Heart right ventricle (tissue), 16 donors: ENCODE data around the gene GPANK1. TPM values are rescaled to one million over a fixed set of nuclear protein-coding genes. Genes with fewer than 3 reads are reported as not detected.
A peak's percentile ranks its signal among the peaks of the same experiment; 100 is the strongest.

Experiments used
- ATAC-seq, 8 donors: fragments of 200-7000 bp; cut with Tn5 transposase; one replicate each; pipeline ENCODE4 v1.9.1; 2020; ENCODE audit warnings: mild to moderate bottlenecking in 8 of 8, moderate library complexity in 8 of 8, moderate number of reproducible peaks in 1 of 8
- DNase-seq, 2 donors: peaks; one replicate each; pipeline ENCODE4 v3.0.0-alpha.2; 2020
- H3K27ac ChIP-seq, 10 donors: fragments of 200-600 bp; sonication (generic) in 2 of 10; one replicate each; pipeline versions ENCODE4 v1.5.0 to v1.8.0; 2020 to 2022; ENCODE audit warnings: mild to moderate bottlenecking in 3 of 10
- H3K27me3 ChIP-seq, 7 donors: fragments of 200-600 bp; one replicate each; pipeline ENCODE4 v1.8.0; 2021 to 2022; ENCODE audit warnings: mild to moderate bottlenecking in 2 of 7
- H3K36me3 ChIP-seq, 9 donors: fragments of 200-600 bp; sonication (generic) in 1 of 9; one replicate each; pipeline versions ENCODE4 v1.5.0 to v1.8.0; 2020 to 2022; ENCODE audit warnings: mild to moderate bottlenecking in 2 of 9
- H3K4me1 ChIP-seq, 9 donors: fragments of 200-600 bp; sonication (generic) in 1 of 9; one replicate each; pipeline versions ENCODE4 v1.5.0 to v1.8.0; 2020 to 2022; ENCODE audit warnings: mild to moderate bottlenecking in 4 of 9
- H3K4me3 ChIP-seq, 10 donors: fragments of 200-600 bp; sonication (generic) in 2 of 10; one replicate each; pipeline versions ENCODE4 v1.5.0 to v1.8.0; 2020 to 2022; ENCODE audit warnings: mild to moderate bottlenecking in 7 of 10, moderate library complexity in 2 of 10
- H3K9me3 ChIP-seq, 11 donors: fragments of 200-600 bp in 10 of 11; sonication (generic) in 2 of 11; one replicate each; pipeline versions ENCODE4 v1.5.0 to v1.8.0; 2013 to 2022; ENCODE audit warnings: mild to moderate bottlenecking in 2 of 11, control low read depth in 1 of 11, moderate library complexity in 1 of 11
- WGBS, 2 donors: extraction: QIAGEN DNeasy Blood & Tissue Kit; methylation state at CpG; one replicate each; pipeline ENCODE4 v1.1.7; 2013; ENCODE audit warnings: inconsistent platforms in 1 of 2; 5-methylcytosine and 5-hydroxymethylcytosine counted together
- intact Hi-C, 10 donors: fragments of 100-400 bp; cut with DNase I; formaldehyde crosslinking; loops; one replicate each; pipeline versions ENCODE4 v1.11.1 to v1.14.2; 2022
- polyA plus RNA-seq, 2 donors: library from polyadenylated mRNA; stranded (reverse); fragments of 200-250 nt; gene quantifications; one replicate each; pipeline ENCODE4 v1.2.3, GENCODE V29; 2013
- total RNA-seq, 10 donors: library from RNA; stranded (reverse); fragmentation: NEBNext Ultra II Directional in 3 of 10; extraction: Animal tissue kit (Norgen Biotek cat#: 25700) in 3 of 10; gene quantifications; one replicate each; pipeline versions ENCODE4 v1.2.1 to v1.2.4, GENCODE V29; 2021 to 2023
- TF ChIP-seq, protein P1 (sequence below), 9 donors: fragments of 200-600 bp; sonication (generic) in 2 of 9; IDR thresholded peaks; one replicate each; pipeline versions ENCODE4 v1.5.0 to v1.8.0; 2021 to 2022; ENCODE audit warnings: antibody characterized with exemption in 9 of 9, mild to moderate bottlenecking in 5 of 9, moderate library complexity in 1 of 9
- donor health status: Arrhythmogenic right ventricular cardiomyopathy.
- donor health status: ischemic (EF 13 %, LVEDD 7.1; RV severe dilation, severe dysfunction).
- donor health status: healthy with polysubstance abuse.
- donor health status: DM: no; HTN: yes; CAD: no.
- donor health status: DM: no; HTN: no; CAD: no.
- donor health status: ischemic (EF 25% LVEDD 6.9; RV normal size, moderate dysfunction).
- donor health status: ischemic (EF 25% LVEDD 5.7; RV mildly dilated, moderate dysfunction).
- donor health status: healthy.
- donor health status: DM: yes; HTN: yes; CAD: no.
- donor health status: Ischemic cardiomyopathy.
- donor health status: ischemic (EF 35%, LVEDD 5.7; RV mildly dilated, moderate dysfunction).
- donor health status: nonischemic (EF 11% LVEDD 7.7; RV severe dilation, severe dysfunction).
- donor health status: DM: yes; HTN: yes; CAD: no.
- donor health status: PGD.
- donor health status: ischemic (EF 29% LVEDD 5.4; RV normal size, mild dysfunction).
- donor health status: nonischemic (EF 23%, LVEDD 6.1; RV moderate dilation, normal function).

GPANK1 gene
- total and polyA plus RNA-seq, 12 donors: 14.5 to 23.8 (median 18.2) TPM

DNA sequence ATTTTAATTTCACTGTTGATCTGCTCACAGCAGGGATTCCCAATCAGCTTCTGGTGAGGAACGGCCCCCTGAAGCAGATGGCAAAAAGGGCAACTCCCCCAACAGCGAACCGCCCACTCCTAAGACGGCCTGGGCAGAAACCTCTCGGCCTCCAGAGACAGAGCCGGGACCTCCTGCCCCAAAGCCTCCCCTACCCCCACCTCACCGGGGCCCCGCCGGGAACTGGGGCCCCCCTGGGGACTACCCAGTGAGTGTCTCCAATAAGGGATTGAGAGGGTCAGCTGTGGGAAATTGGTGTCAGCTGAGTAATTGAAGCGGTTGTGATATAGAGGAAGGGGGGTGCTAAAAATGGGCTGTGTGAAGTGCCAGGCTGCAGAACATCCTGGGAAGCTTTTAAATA lies 37.8 kb downstream of the GPANK1 start:
- Histone ChIP-seq H3K27ac (no peak overlapping the region), H3K4me1 (peaks cover 0 to 10% (median 8%) of the 10 kb centered on the region in 9 donors), H3K36me3 (peaks cover 17 to 98% (median 84%) of the 10 kb centered on the region in 9 donors), H3K4me3 (no peak overlapping the region), H3K27me3 (no peaks in the 10 kb centered on the region), H3K9me3 (no peaks in the 10 kb centered on the region)
- DNase-seq (no peak), ATAC-seq (no peak)
- TF ChIP-seq, protein P1, sequence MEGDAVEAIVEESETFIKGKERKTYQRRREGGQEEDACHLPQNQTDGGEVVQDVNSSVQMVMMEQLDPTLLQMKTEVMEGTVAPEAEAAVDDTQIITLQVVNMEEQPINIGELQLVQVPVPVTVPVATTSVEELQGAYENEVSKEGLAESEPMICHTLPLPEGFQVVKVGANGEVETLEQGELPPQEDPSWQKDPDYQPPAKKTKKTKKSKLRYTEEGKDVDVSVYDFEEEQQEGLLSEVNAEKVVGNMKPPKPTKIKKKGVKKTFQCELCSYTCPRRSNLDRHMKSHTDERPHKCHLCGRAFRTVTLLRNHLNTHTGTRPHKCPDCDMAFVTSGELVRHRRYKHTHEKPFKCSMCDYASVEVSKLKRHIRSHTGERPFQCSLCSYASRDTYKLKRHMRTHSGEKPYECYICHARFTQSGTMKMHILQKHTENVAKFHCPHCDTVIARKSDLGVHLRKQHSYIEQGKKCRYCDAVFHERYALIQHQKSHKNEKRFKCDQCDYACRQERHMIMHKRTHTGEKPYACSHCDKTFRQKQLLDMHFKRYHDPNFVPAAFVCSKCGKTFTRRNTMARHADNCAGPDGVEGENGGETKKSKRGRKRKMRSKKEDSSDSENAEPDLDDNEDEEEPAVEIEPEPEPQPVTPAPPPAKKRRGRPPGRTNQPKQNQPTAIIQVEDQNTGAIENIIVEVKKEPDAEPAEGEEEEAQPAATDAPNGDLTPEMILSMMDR (IDR thresholded peaks at IDR 0.05): no peak
- 83 to 85% methylated on average over 10 of the region's 10 CpGs for WGBS, 2 donors
- intact Hi-C loops: no loop called here

DNA sequence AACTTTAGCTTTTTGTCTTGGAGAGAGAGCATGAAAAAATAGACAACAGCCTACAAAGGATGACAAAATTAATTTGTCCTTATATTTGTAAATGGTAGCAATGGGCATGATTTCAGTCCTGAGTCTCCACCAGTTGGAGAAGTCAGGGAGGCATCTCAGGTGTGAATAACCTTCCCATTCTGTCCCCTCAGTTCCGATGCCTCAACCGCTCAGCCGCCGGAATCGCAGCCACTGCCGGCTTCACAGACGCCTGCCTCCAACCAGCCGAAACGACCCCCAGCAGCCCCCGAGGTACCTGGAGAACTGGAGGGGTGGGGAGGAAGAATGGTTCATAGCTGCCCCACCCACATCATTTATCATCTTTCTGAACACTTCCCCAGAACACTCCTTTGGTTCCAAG lies 40.7 kb downstream of the GPANK1 start:
- peaks cover 4 to 69% (median 56%) of the 10 kb centered on the region in 9 donors for H3K36me3 ChIP-seq
- no peaks in the 10 kb centered on the region for H3K9me3 ChIP-seq
- DNase-seq (no peak), ATAC-seq (no peak)
- H3K27me3 ChIP-seq: no peaks in the 10 kb centered on the region
- 92 to 93% methylated on average over 10 of the region's 10 CpGs for WGBS, 2 donors
- intact Hi-C loops: loop anchor here in 1 of 10 donors (5.0 kb wide), 1 partner anchor 273 kb away; the partner anchor contains the start of gene EHMT2
- no peak overlapping the region for H3K4me3 ChIP-seq
- TF ChIP-seq, protein P1 (IDR thresholded peaks at IDR 0.05): no peak
- peaks cover 0 to 24% (median 21%) of the 10 kb centered on the region in 9 donors for H3K4me1 ChIP-seq
- H3K27ac ChIP-seq: no peak overlapping the region

DNA sequence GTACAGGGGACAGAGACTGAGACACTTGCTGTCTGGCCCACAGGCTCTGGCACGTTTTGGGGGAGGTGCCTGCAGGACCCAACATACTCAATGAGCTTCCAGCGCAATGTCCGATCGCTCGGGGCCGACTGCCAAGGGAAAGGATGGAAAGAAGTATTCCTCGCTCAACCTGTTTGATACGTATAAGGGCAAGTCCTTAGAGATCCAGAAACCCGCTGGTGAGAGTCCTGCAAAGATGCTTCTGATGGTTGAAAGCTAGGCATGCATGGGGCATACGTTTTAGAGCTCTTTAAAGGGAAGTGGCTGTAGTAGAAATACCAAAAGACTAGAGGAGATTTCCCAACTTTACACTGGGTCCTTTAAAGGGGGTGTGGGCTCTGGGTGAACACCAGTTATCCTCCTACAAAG lies 42.1 kb downstream of the GPANK1 start:
- TF ChIP-seq, protein P1 (IDR thresholded peaks at IDR 0.05): no peak
- peaks cover 0 to 55% (median 42%) of the 10 kb centered on the region in 9 donors for H3K36me3 ChIP-seq

DNA sequence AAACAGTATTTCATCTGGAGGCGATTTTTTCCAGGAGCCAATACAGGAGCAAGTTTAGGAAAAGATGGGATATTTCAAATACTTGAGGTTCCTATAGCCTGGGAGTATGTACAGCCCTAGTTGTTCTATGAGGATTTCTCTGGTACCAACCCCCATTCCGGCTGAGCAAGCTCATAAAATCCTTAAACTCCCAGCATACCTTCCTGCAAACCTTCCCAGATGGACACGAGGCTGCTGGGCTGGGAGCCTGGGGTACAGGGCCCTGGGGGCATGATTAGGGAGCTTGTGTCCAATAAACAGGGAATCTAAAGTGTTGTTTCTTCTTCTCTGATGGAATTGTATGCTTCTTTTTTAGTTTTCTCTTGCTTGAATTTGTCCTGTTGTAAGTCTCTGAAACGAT lies 42.8 kb downstream of the GPANK1 start:
- DNase-seq (no peak), ATAC-seq (no peak)
- TF ChIP-seq, protein P1 (IDR thresholded peaks at IDR 0.05): no peak
- Histone ChIP-seq H3K27ac (peak overlapping the region in 8 of 10 donors; percentile 12 to 99 (median 95)), H3K36me3 (peaks cover 0 to 48% (median 35%) of the 10 kb centered on the region in 9 donors), H3K27me3 (no peaks in the 10 kb centered on the region), H3K4me1 (peaks cover 0 to 24% (median 21%) of the 10 kb centered on the region in 9 donors), H3K9me3 (no peaks in the 10 kb centered on the region), H3K4me3 (peak overlapping the region in 8 of 10 donors; percentile 70 to 99 (median 86))
- 21 to 26% methylated on average over 4 of the region's 4 CpGs for WGBS, 2 donors
- intact Hi-C loops: loop anchor here in 2 of 10 donors (2.0 to 5.0 kb wide), 2 partner anchors 31 to 275 kb away; partner anchors contain the start of genes BAG6 (in 1 of the 2) and EHMT2 (in 1 of the 2)

More for the DNA sequence above, 42.1 kb downstream of the GPANK1 start:
- 44 to 57% methylated on average over 10 of the region's 10 CpGs for WGBS, 2 donors
- intact Hi-C loops: loop anchor here in 1 of 10 donors (5.0 kb wide), 1 partner anchor 275 kb away; the partner anchor contains the start of gene EHMT2
- Histone ChIP-seq H3K9me3 (no peaks in the 10 kb centered on the region), H3K27ac (peak overlapping the region in 5 of 10 donors; percentile 12 to 99 (median 95)), H3K4me3 (peak overlapping the region in 2 of 10 donors; percentile 74 to 79), H3K4me1 (peaks cover 0 to 24% (median 21%) of the 10 kb centered on the region in 9 donors), H3K27me3 (no peaks in the 10 kb centered on the region)
- DNase-seq (no peak), ATAC-seq (no peak)
